Measurements from ENCODE around the gene FANCF. TPM values are rescaled to one million over a fixed set of nuclear protein-coding genes. Genes with fewer than 3 reads are reported as not detected.

FANCF gene
- polyA plus RNA-seq, 3 donors: 1.1 to 3.9 (median 2.8) TPM

DNA sequence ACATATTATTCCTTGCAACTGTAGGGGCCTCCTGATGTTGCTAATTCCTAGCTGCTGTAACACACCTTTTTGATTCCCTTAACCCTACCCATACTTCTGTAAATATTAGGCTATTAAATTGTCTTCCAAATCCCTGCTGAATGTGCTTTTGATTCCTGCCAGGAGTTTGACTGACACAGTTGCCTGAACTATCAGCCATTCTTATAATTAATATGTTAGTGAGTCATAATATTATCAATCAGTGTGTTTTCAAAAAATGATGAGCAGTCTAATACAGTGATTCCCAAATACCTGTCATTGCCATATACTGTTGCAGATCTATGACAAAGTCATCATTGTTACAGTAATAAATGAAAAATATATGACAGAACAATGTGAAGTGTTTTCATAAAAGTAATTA lies 15.9 kb upstream of the FANCF start:
- Histone ChIP-seq H3K79me2 (ENCODE audit: insufficient read depth, low read length) (no peaks in the 10 kb centered on the region), H3K27me3 (ENCODE audit: control insufficient read depth in 2 of 2, insufficient read depth in 2 of 2, low read length in 2 of 2) (no peaks in the 10 kb centered on the region), H4K20me1 (ENCODE audit: insufficient read depth, low read length) (no peaks in the 10 kb centered on the region), H3K36me3 (replicated peaks in 1 of 2; ENCODE audit: control insufficient read depth in 1 of 2, insufficient read depth in 2 of 2, low read length in 2 of 2) (no peaks in the 10 kb centered on the region), H2AFZ (ENCODE audit: insufficient read depth, low read depth, low read length, poor library complexity, severe bottlenecking) (no peak overlapping the region), H3K4me1 (ENCODE audit: control insufficient read depth in 1 of 2, insufficient read depth in 2 of 2, low read length in 2 of 2) (no peaks in the 10 kb centered on the region), H3K27ac (ENCODE audit: low read depth in 1 of 2, low read length in 2 of 2) (no peak overlapping the region), H3K9ac (ENCODE audit: insufficient read depth, low read length, poor library complexity, severe bottlenecking) (no peak overlapping the region), H3K4me3 (replicated peaks in 1 of 3; ENCODE audit: low read depth in 2 of 3, low read length in 3 of 3) (no peak overlapping the region), H3K9me3 (replicated peaks in 1 of 2; ENCODE audit: control insufficient read depth in 1 of 2, insufficient read depth in 1 of 2, low read length in 2 of 2) (no peaks in the 10 kb centered on the region), H3K4me2 (replicated peaks; ENCODE audit: extremely low read depth, low read length, poor library complexity, severe bottlenecking) (no peak overlapping the region)
- Mint-ChIP-seq H3K4me3 (no peak overlapping the region), H3K27ac (no peak overlapping the region), H3K36me3 (no peaks in the 10 kb centered on the region), H3K9me3 (peaks cover 0 to 2% (median 0%) of the 10 kb centered on the region in 7 donors), H3K4me1 (peaks cover 2% of the 10 kb centered on the region), H3K27me3 (ENCODE audit: low read depth in 3 of 3) (peaks cover 0 to 3% (median 0%) of the 10 kb centered on the region in 3 donors)
- TF ChIP-seq, protein P1, sequence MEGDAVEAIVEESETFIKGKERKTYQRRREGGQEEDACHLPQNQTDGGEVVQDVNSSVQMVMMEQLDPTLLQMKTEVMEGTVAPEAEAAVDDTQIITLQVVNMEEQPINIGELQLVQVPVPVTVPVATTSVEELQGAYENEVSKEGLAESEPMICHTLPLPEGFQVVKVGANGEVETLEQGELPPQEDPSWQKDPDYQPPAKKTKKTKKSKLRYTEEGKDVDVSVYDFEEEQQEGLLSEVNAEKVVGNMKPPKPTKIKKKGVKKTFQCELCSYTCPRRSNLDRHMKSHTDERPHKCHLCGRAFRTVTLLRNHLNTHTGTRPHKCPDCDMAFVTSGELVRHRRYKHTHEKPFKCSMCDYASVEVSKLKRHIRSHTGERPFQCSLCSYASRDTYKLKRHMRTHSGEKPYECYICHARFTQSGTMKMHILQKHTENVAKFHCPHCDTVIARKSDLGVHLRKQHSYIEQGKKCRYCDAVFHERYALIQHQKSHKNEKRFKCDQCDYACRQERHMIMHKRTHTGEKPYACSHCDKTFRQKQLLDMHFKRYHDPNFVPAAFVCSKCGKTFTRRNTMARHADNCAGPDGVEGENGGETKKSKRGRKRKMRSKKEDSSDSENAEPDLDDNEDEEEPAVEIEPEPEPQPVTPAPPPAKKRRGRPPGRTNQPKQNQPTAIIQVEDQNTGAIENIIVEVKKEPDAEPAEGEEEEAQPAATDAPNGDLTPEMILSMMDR (IDR thresholded peaks at IDR 0.05): no peak
- no peak for DNase-seq
- intact Hi-C loops (cut with micrococcal nuclease): no loop called here

DNA sequence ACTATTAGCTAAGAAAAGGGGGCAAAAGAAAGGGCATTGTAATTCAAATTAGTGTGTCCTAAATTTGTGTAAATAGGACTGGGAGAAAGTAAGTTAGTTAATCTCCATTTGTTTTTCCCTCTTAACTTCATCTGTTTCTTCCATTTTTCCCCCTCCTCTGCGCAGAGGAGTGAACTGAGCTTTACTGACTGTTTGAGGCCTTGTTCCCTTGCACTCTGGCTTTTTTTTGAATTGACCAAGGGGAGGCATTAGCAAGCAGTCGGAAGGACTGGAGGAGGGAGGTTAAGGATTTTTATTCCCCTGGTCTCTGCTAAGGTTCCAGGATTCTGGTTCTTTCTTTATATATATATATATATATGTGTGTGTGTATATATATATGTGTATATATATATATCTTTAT lies 15.2 kb upstream of the FANCF start:
- Histone ChIP-seq H3K79me2 (ENCODE audit: insufficient read depth, low read length) (no peaks in the 10 kb centered on the region), H3K4me2 (replicated peaks; ENCODE audit: extremely low read depth, low read length, poor library complexity, severe bottlenecking) (no peak overlapping the region), H3K36me3 (replicated peaks in 1 of 2; ENCODE audit: control insufficient read depth in 1 of 2, insufficient read depth in 2 of 2, low read length in 2 of 2) (no peaks in the 10 kb centered on the region), H4K20me1 (ENCODE audit: insufficient read depth, low read length) (no peaks in the 10 kb centered on the region), H3K27me3 (ENCODE audit: control insufficient read depth in 2 of 2, insufficient read depth in 2 of 2, low read length in 2 of 2) (no peaks in the 10 kb centered on the region), H3K27ac (ENCODE audit: low read depth in 1 of 2, low read length in 2 of 2) (no peak overlapping the region), H3K9me3 (replicated peaks in 1 of 2; ENCODE audit: control insufficient read depth in 1 of 2, insufficient read depth in 1 of 2, low read length in 2 of 2) (no peaks in the 10 kb centered on the region), H3K4me1 (ENCODE audit: control insufficient read depth in 1 of 2, insufficient read depth in 2 of 2, low read length in 2 of 2) (no peaks in the 10 kb centered on the region), H3K4me3 (replicated peaks in 1 of 3; ENCODE audit: low read depth in 2 of 3, low read length in 3 of 3) (no peak overlapping the region), H3K9ac (ENCODE audit: insufficient read depth, low read length, poor library complexity, severe bottlenecking) (no peak overlapping the region), H2AFZ (ENCODE audit: insufficient read depth, low read depth, low read length, poor library complexity, severe bottlenecking) (no peak overlapping the region)
- Mint-ChIP-seq H3K9me3 (peaks cover 0 to 2% (median 0%) of the 10 kb centered on the region in 7 donors), H3K27me3 (ENCODE audit: low read depth in 3 of 3) (peaks cover 0 to 2% (median 0%) of the 10 kb centered on the region in 3 donors), H3K4me1 (peaks cover 2% of the 10 kb centered on the region), H3K36me3 (no peaks in the 10 kb centered on the region), H3K27ac (no peak overlapping the region), H3K4me3 (no peak overlapping the region)
- DNase-seq: no peak
- no CpG with 5 or more reads among the region's 2 CpGs for WGBS (ENCODE audit: insufficient coverage)
- intact Hi-C loops (cut with micrococcal nuclease): no loop called here
- TF ChIP-seq, protein P1 (IDR thresholded peaks at IDR 0.05): no peak
